ENCODE results near the gene IRAK1.

IRAK1 gene

GRCh38 chrX:154040307-154040756 is 20.6 kb upstream of the IRAK1 start:
- DNase-seq = no peak

DNA sequence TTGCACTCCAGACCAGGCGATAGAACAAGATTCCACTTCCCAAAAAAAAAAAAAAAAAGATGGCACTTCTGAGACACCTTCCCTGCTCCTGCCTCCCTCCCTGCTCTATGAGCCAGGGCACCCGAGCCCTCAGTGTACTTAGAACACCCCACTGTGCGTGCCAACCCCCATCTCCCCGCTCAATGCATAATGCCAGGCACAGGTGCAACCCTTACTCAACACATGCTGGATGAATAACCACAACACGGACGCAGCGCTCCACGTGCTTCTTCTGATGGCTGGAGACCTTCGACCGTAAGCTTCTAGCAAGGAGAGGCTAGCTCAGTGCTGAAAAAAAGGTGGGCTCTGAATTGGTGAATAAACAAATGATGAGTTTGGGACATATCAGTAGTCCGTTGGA is 19.9 kb upstream of the IRAK1 start:
- DNase-seq = no peak

- no peak for DNase-seq
Observed at GRCh38 chrX:154038656-154039055, 19.0 kb upstream of the IRAK1 start.

- no peak for DNase-seq
Observed at GRCh38 chrX:154037754-154038153, 18.1 kb upstream of the IRAK1 start.

- DNase-seq = no peak
Observed at GRCh38 chrX:154036513-154036912, 16.8 kb upstream of the IRAK1 start.

- no peak for DNase-seq
Observed at GRCh38 chrX:154033848-154034247, 14.1 kb upstream of the IRAK1 start.

DNA sequence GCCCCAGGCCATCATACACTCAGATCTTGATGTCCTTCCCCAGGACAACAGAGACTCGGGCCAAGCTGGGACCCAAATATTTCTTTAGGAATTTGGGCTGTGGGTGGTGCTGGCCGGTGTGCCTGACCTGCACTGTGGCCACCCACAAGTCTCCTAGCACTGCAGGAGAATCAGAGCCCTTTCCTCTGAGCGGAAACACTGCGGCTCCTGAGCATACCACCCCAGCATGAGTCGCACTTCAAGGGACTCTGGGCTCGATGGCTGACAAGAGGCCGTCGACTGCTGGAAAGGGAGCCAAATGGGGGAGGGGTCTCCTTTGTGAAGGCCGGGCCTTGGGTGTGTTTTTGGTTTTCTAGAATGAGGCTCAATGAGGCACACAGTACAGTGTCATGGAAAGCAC is 13.0 kb upstream of the IRAK1 start:
- DNase-seq = no peak

GRCh38 chrX:154032160-154032559 is 12.5 kb upstream of the IRAK1 start:
- no peak for DNase-seq

DNA sequence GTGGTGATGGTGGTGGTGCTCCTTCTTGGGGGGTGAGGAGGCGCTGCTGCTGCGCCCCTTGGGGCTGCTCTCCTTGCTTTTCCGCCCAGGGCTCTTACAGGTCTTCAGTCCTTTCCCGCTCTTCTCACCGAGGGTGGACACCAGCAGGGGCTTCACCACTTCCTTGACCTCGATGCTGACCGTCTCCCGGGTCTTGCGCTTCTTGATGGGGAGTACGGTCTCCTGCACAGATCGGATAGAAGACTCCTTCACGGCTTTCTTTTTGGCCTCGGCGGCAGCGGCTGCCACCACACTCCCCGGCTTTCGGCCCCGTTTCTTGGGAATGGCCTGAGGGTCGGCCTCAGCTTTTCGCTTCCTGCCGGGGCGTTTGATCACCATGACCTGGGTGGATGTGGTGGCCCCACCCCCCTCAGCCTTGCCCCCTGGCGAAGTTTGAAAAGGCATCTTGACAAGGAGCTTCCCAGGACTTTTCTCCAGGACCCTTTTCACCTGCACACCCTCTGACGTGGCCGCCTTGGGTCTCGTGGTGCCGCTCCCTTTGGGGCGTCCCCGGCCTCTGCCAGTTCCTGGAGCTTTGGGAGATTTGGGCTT is 11.1 kb upstream of the IRAK1 start:
- DNase-seq = no peak

GRCh38 chrX:154030266-154030665 is 10.6 kb upstream of the IRAK1 start:
- peak in 1 of 14 donors; percentile 34 for DNase-seq

- no peak for DNase-seq
Observed at GRCh38 chrX:154029439-154029838, 9.7 kb upstream of the IRAK1 start.

DNA sequence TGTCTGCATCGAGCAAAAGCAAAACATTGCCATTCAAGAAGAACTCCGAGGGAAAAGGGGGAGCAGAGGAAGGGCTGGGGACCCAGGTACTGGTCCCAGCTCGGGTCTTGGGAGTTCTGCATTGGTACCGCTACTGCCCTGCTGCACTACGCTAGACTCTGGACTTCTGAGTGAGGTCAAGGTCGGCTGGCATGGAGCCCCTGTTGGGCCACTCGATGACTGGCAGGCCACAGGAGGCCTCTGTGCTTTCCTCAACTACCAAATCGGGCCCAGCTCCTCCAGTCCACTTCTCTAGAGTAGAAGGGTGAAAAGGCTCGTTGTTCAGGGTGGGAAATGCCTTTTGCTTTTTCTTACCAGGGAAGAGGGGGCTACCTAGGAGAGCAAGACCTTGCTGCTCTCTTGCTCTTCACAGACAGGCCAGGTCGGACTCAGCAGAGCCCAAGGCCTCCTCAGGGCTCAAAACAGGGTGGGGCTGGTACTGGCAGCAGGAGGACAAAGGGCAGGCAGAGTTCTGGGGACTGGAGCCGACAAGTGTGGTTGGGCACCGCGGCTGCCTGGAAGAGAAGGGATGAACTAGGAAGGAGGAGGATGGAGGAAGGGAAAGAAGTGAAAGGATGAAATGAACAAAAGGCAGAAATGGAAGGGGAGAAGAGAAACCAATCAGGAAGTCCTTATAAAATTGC is 8.9 kb upstream of the IRAK1 start:
- no peak for DNase-seq

GRCh38 chrX:154027986-154028385 is 8.3 kb upstream of the IRAK1 start:
- no peak for DNase-seq

- DNase-seq = no peak
Observed at GRCh38 chrX:154027022-154027402, 7.3 kb upstream of the IRAK1 start.

DNA sequence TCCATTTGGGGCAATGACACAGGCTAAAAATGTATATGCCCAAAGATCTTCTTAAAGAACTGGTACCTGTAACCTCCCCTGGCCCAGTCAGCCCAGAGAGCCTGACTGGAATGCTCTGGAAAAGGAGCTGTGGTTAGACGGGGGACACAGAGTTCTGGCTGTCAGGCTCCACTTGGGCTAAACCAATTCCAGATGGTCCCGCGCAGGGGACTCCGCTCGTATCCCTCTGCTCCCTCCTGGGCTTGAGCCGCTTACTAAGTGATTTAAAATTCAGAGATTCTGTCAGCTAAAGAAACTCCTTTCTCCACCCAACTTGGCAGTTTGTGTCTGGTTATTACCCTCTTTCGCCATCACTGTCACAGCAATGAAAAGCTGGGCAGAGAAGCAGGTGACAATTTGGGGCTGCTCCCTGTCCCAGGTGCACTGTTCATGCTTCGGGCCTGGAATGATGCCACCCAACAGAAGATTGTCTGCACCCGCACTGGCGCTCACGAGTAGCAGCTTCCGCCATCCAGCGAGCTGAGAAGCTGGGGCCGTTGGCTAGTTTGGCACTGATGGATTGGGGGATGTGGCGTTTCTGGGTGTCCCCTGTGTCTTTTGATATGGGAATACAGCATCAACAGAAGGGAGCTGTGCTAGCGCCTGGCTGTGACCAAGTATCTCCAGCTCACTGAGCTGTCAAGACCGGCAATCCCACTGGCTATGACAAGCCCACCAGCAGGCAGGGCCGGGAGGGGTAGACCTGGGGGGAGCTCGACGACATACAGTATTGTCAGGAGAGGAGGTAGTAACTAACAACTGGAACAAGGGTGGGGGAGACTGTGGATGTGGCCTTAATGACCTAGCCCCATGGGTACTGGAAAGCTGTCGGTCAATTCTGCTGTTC is 6.7 kb upstream of the IRAK1 start:
- DNase-seq = peak in 1 of 14 donors; percentile 65

DNA sequence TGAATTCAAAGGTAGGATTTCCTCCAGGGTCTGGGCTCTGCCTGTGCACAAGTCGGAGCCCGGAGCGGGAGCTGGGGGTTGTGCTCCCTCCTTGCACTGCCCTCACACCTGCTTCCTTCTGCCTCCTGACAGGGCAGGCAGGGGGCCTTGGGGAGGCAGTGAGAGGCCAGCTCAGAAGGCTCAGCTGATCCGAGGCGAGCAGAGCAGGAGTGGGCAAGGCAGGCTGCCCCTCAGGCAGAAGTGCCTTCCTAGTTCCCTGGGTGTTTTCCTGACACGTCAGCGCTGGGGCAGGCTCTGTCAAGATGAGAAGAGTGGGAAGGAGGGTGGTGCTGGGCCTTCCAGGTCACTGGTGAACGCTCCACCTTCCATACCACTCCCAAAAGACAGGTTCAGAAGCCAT is 5.5 kb upstream of the IRAK1 start:
- DNase-seq = no peak

DNA sequence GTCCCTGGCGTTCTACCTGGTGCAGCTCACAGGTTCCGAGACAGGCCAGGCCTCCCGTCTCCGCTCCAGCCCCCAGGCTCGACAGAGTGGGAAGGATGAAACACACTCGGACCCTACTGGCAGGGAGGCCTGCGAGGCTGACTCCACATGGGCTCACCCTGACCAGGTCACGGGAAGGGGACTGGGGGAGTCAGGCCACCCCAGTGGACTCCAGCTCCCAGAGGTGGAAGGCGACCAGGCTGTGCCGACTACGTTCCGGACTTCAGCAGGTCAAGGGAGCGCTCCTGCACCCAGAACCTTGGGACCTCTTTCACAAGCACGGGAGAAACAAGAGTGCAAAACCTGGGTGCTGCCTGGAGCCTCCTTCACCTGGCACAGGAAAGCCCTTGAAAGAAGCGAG is 4.6 kb upstream of the IRAK1 start:
- DNase-seq = no peak

- no peak for DNase-seq
Observed at GRCh38 chrX:154023276-154024000, 3.7 kb upstream of the IRAK1 start.

DNA sequence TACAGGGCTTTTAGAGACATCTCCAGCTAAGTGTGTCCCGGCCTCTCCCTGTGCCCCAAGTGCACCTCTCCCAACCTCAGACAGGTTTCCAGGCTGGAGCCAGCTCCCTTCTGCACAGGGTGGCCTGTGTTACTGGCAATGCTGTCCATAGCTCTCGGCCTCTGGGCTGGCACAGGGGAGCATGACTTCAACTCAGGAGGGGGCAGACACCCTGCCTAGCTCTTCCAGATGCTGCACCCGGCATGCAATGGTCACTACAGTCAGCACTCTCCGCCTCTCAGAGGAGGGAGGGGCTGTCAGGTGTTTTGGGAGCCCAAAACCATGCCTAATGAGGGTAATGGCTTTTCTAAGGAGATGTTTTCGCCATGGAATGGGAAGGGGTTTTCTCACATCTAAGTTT is 2.4 kb upstream of the IRAK1 start:
- no peak for DNase-seq

GRCh38 chrX:154021131-154021611 is 1.5 kb upstream of the IRAK1 start:
- DNase-seq = peak in 2 of 14 donors; percentile 46 to 76

- DNase-seq = no peak
Observed at GRCh38 chrX:154020536-154021115, 924 bp upstream of the IRAK1 start.

GRCh38 chrX:154019061-154019621 is 561 bp downstream of the IRAK1 start:
- no peak for DNase-seq
